ENCODE measurements around the gene MAD1L1.

- TF ChIP-seq, protein P1, sequence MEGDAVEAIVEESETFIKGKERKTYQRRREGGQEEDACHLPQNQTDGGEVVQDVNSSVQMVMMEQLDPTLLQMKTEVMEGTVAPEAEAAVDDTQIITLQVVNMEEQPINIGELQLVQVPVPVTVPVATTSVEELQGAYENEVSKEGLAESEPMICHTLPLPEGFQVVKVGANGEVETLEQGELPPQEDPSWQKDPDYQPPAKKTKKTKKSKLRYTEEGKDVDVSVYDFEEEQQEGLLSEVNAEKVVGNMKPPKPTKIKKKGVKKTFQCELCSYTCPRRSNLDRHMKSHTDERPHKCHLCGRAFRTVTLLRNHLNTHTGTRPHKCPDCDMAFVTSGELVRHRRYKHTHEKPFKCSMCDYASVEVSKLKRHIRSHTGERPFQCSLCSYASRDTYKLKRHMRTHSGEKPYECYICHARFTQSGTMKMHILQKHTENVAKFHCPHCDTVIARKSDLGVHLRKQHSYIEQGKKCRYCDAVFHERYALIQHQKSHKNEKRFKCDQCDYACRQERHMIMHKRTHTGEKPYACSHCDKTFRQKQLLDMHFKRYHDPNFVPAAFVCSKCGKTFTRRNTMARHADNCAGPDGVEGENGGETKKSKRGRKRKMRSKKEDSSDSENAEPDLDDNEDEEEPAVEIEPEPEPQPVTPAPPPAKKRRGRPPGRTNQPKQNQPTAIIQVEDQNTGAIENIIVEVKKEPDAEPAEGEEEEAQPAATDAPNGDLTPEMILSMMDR (IDR thresholded peaks at IDR 0.05; ENCODE audit: insufficient read depth, low read depth, low read length) = no peak
- no peak for TF ChIP-seq EZH2 (IDR thresholded peaks at IDR 0.05; ENCODE audit: insufficient read depth, low read length)
These were observed 104.0 kb downstream of the MAD1L1 start for GRCh38 chr7:2128601-2129322.
